GM19099 (cell line): ENCODE data around the gene WWOX.

ENCODE experiments used
- POLR2A ChIP-seq: IDR thresholded peaks from 3 replicates; pipeline ENCODE4 v1.6.1; 2011; ENCODE audit warnings: low read depth; ENCODE audit not compliant: insufficient read length; ENCODE audit errors: extremely low read depth

The WWOX gene

DNA sequence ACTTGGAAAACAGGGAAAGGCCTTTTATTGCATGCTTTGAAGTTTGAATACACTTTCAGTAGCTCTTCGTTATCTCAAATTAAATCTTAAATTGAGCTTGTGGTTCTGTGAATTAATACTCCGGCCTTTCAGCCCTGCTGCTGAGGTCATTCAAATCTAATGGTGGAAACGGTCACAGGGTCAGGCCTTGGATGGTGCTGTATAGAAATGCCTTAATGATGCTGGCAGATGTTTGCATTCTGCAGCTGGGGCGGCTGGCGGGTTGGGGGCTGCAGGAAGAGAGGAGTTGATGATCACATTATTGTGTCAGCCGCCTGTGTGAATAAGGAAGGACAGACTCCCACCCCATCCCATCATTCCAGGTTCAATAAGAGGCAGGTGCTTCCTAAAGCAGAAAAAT is 723.6 kb downstream of the WWOX start:
- TF ChIP-seq POLR2A, result no peak

DNA sequence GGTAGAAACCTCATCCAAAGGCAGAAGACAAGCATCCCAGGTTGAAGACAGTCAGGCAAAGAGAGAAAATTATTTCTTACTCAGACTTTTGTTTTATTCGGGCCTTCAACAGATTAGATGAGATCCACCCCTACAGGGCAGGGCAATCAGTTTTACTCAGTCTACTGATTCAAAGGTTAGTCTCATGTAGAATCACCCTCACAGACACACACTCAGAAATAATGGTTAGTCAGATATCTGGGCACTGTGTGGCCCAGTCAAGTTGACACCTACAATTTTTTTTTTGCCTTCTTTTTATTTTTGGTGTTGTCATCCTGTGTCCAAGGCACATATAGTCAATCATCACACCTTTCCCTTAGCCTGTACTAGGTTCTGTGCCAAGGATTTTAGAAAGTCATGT is 729.8 kb downstream of the WWOX start:
- TF ChIP-seq POLR2A, result no peak

DNA sequence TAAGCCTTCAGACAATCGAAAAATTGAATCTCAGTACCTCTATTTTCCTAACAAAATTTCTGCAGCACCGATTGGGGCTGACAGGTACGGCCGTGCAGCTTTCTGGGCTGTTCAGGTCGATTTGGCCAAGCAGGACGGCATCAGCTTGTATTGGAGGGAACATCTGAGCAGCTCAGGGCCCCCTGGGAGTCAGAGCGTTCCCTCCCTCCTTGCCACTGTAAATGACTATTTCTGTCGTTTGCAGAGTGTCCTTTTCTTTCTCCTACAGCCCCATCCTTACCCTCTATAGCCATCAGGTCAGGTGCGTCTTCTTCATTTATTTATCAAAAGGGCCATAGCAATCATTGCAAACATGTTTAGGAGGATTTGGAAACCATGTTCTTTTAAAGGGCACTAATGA is 731.1 kb downstream of the WWOX start:
- TF ChIP-seq POLR2A, result no peak

- TF ChIP-seq POLR2A, result no peak
These were observed 732.6 kb downstream of the WWOX start for GRCh38 chr16:78832100-78832499.

- TF ChIP-seq POLR2A, result no peak
These were observed 737.5 kb downstream of the WWOX start for GRCh38 chr16:78836802-78837491.

DNA sequence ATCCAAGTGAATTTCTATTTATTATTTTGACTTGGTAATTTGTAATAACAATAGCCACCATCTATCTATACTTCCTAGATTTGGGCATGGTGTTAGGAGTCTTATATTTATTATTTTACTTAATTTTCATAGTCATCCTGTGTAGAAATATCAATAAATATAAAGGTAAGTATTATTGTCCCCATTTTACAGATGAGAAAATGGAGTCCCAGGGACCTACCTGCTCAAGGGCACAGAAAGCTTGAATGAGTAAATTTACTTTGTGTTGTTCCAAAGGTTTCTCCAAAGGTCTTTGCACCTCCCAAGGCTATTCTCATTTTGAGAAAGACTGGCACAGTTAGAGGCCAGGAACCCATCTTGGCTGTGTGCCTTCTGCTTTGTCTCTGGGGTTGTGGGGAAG is 738.3 kb downstream of the WWOX start:
- no peak for TF ChIP-seq POLR2A

- TF ChIP-seq POLR2A, result no peak
These were observed 738.8 kb downstream of the WWOX start for GRCh38 chr16:78838276-78838675.

GRCh38 chr16:78842950-78843349 is 743.5 kb downstream of the WWOX start:
- no peak for TF ChIP-seq POLR2A

- TF ChIP-seq POLR2A, result no peak
These were observed 744.5 kb downstream of the WWOX start for GRCh38 chr16:78843978-78844377.

DNA sequence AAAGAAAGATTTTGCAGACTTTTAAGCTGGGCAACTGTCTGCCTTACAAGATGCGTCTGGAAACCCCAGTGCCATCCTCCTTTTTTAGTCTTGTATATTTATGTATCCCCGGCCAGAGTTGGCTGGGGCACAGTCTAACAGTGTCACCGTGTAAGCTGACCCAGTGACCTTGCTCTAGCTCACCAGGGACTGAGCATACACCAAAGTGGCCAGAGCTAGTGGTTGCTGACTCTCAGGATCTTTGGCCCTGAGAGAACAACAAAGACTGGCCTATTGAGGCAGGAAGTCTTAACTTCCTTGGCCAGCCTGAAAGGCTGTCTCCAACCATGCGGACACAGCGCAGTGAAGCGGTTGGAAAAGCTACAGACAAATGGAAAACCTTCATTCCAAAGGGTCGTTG is 745.2 kb downstream of the WWOX start:
- TF ChIP-seq POLR2A, result no peak

GRCh38 chr16:78851266-78851665 is 751.8 kb downstream of the WWOX start:
- no peak for TF ChIP-seq POLR2A

- TF ChIP-seq POLR2A, result no peak
These were observed 752.7 kb downstream of the WWOX start for GRCh38 chr16:78852081-78852635.

DNA sequence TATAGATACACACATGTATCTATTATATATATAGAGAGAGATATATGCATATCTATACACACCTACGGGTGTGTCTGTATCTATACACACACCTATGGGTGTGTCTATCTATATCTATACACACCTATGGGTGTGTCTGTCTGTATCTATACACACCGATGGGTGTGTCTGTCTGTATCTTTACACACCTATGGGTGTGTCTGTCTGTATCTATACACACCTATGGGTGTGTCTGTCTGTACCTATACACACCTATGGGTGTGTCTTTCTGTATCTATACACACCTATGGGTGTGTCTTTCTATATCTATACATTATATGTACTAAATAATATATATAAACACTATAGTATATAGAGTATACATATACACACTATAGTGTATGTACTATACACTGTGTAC is 762.6 kb downstream of the WWOX start:
- TF ChIP-seq POLR2A, result no peak

DNA sequence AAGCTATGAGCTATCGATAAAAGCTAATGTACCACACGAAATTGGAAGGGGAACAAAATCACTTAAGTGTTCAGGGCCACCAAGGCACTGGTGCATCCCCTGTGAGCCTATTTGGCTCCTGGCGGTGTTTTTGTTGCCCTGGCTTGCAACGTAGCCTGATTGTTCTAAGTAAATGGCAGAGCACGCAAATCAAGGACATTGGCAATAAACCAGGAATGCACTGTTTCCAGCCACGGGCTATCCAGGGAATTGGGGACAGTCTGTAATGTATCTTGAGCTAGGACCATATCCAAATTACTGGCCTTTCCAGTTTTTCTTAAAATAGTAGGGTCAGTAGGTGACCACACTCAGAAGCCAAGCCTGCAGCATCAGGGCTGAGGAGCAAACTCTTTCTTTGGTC is 767.1 kb downstream of the WWOX start:
- TF ChIP-seq POLR2A, result no peak

DNA sequence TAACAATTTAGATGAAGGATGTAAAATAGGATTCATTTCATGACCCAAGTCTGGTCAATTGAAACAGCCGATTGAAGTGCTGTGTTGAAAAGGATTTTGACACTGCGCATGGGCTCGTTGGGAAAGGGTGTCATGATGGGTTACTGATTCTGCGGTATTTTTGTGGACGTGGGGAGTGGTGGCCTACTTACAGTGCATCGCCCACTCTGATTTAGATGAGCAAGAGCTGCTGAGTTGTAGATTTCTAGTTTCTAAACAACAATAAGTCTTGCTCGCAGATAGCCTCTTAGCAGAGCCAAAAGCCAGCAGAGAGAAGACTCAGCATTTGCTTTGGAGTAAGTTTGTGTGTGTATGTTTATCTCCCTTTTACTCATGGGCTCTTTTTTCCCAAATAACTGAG is 770.0 kb downstream of the WWOX start:
- no peak for TF ChIP-seq POLR2A

DNA sequence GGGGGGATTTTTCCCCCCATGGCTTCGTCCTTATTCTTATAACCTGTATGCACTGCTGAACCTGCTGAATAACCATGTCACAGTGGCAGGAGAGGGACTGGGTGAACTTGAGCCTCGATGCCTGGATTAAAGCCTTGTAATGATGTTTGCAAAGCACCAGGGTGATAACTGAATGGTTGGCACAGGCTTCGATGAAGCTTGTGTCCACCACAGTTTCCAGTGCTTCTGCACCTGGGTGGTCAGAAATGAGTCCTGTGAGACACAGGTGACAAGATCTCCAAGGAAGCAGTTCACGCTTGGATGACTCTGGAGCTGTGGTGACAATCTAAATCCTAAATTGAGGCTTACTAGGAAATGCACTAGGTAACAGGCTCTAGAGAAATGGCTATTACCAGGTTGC is 771.8 kb downstream of the WWOX start:
- no peak for TF ChIP-seq POLR2A

GRCh38 chr16:78876671-78877070 is 777.2 kb downstream of the WWOX start:
- TF ChIP-seq POLR2A, result no peak
